ENCODE measurements around the gene MINAR1. TPM values are rescaled to one million over a fixed set of nuclear protein-coding genes. Genes with fewer than 3 reads are reported as not detected.
A peak's percentile ranks its signal among the peaks of the same experiment; 100 is the strongest.

The MINAR1 gene, protein sequence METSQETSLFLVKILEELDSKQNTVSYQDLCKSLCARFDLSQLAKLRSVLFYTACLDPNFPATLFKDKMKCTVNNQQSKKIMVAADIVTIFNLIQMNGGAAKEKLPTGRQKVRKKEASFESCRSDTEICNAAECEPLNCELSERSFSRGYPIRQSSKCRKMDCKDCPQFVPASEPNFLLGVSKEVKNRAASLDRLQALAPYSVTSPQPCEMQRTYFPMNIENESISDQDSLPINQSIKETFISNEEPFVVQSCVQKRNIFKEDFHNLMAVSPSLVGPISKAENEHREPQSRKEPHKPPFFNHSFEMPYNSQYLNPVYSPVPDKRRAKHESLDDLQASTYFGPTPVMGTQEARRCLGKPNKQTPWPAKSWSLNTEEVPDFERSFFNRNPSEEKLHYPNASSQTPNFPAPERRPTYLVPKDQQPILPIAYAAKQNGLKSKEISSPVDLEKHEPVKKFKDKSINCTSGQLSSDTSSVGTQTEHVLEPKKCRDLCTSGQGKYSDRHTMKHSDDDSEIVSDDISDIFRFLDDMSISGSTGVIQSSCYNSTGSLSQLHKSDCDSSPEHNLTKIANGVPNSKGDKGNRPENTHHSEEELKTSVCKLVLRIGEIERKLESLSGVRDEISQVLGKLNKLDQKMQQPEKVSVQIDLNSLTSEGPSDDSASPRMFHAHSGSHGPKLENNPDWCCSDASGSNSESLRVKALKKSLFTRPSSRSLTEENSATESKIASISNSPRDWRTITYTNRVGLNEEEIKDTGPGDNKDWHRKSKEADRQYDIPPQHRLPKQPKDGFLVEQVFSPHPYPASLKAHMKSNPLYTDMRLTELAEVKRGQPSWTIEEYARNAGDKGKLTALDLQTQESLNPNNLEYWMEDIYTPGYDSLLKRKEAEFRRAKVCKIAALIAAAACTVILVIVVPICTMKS
- polyA plus RNA-seq (0.07 to 0.13 TPM (median 0.10 TPM) in 3 replicates), polyA minus RNA-seq (0.07 to 0.46 TPM (median 0.13 TPM) in 3 replicates)
- 0.16 TPM for polyA plus RNA-seq (2011; ENCODE audit: low read depth)
- 0.04 and 0.06 TPM in 2 replicates for polyA plus RNA-seq (2011; cell fraction: cytosol; rRNA removed)
- 0.37 and 0.44 TPM in 2 replicates for polyA plus RNA-seq (2011; cell fraction: nucleus; rRNA removed)
- 0.10 and 0.56 TPM in 2 replicates for polyA plus RNA-seq (2012; ENCODE audit: low replicate concordance)
- not detected for polyA minus RNA-seq (2011; cell fraction: cytosol; rRNA and poly(A)+ RNA removed)
- 0.11 and 0.70 TPM in 2 replicates for polyA minus RNA-seq (2011; cell fraction: nucleus; rRNA and poly(A)+ RNA removed)

DNA sequence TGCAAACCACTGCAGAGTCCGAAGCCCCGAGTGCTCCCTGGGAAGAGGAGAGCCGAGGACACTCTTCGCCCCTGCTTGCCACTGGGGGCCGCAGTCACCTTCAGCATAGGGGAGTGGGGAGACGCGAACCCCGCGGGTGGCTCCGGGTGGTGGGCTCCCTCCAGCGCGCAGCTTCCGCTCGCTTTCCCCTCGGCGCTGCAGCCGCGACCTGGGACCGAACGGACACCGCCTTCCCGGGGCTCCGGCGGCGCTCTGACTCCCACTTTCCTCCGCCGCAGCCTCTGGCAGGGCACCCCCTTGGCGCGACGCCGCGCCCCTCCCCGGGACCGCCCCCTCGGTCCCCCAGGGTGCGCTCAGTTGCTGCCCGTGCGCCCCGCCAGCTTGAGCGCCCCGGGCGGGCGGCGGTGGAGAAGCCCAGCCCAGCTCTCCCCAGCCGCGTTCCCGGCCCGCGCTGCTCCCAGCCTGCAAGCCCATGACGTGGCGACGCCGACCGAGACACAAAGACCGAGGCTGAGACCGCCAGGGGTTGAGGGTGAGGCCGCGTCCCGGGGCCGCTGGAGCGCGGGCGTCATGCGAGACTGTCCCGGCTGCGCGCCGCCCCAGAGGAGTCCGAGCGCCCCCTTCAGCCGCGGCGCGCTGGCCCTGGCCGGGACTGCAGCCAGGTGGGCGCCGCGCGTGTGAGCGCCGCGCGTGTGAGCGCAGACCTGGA is at the start of gene MINAR1:
Gene MINAR1 (plus strand): TSS at position 701 of the 709 bp plus-strand sequence. CDS start 23,812 bp downstream, outside the sequence.
- H4K20me1 ChIP-seq (ENCODE audit: control insufficient read depth, extremely low read depth, insufficient read depth, low read length): no peaks in the 10 kb centered on the region
- peaks cover 6% of the 10 kb centered on the region for H3K4me1 ChIP-seq (ENCODE audit: control insufficient read depth, extremely low read depth, insufficient read depth, low read length)
- dilution Hi-C loops (cut with MboI; ENCODE audit: extremely low pct_ligation_motif_present, low sequenced_read_pairs): no loop called here
- peak within 1 kb of the TSS; percentile 75 for H3K4me2 ChIP-seq (ENCODE audit: control insufficient read depth, extremely low read depth, insufficient read depth, low read depth, low read length)
- TF ChIP-seq EZH2 (IDR thresholded peaks at IDR 0.05; ENCODE audit: low read length): peak; percentile 83
- TF ChIP-seq, protein P1, sequence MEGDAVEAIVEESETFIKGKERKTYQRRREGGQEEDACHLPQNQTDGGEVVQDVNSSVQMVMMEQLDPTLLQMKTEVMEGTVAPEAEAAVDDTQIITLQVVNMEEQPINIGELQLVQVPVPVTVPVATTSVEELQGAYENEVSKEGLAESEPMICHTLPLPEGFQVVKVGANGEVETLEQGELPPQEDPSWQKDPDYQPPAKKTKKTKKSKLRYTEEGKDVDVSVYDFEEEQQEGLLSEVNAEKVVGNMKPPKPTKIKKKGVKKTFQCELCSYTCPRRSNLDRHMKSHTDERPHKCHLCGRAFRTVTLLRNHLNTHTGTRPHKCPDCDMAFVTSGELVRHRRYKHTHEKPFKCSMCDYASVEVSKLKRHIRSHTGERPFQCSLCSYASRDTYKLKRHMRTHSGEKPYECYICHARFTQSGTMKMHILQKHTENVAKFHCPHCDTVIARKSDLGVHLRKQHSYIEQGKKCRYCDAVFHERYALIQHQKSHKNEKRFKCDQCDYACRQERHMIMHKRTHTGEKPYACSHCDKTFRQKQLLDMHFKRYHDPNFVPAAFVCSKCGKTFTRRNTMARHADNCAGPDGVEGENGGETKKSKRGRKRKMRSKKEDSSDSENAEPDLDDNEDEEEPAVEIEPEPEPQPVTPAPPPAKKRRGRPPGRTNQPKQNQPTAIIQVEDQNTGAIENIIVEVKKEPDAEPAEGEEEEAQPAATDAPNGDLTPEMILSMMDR (optimal IDR thresholded peaks at IDR 0.05 in 1 of 3, IDR thresholded peaks at IDR 0.05 in 1 of 3, conservative IDR thresholded peaks at IDR 0.05 in 1 of 3; ENCODE audit: extremely low read depth in 1 of 3, insufficient read depth in 2 of 3, low read length in 3 of 3): peak in 1 of 3 experiments; percentile 41
- no peak within 1 kb of the TSS for H3K9ac ChIP-seq (ENCODE audit: control insufficient read depth, extremely low read depth, insufficient read depth, low read length)
- no peak for DNase-seq (ENCODE audit: low read depth, low spot score)
- no peaks in the 10 kb centered on the region for H3K36me3 ChIP-seq (ENCODE audit: control insufficient read depth in 2 of 2, extremely low read depth in 1 of 2, insufficient read depth in 2 of 2, low read length in 2 of 2)
- no peaks in the 10 kb centered on the region for H3K79me2 ChIP-seq (ENCODE audit: control insufficient read depth, insufficient read depth, low read length)
- no peaks in the 10 kb centered on the region for H3K9me3 ChIP-seq (ENCODE audit: control insufficient read depth, low read depth, low read length)
- H3K4me3 ChIP-seq (ENCODE audit: control insufficient read depth in 2 of 3, extremely low read depth in 1 of 3, insufficient read depth in 2 of 3, low read depth in 1 of 3, low read length in 3 of 3): peak within 1 kb of the TSS; percentile 29 to 53 (median 46)
- peaks cover 61% of the 10 kb centered on the region for H3K27me3 ChIP-seq (ENCODE audit: control insufficient read depth, extremely low read depth, insufficient read depth, low read length)
- FAIRE-seq: no peak
- no peaks in the 10 kb centered on the region for H3K9me1 ChIP-seq (ENCODE audit: control insufficient read depth, extremely low read depth, insufficient read depth, low read length)
- H3K27ac ChIP-seq (ENCODE audit: control insufficient read depth, insufficient read depth, low read length): no peak within 1 kb of the TSS
- peak within 1 kb of the TSS; percentile 19 for H2AFZ ChIP-seq (ENCODE audit: control insufficient read depth, low read length)

DNA sequence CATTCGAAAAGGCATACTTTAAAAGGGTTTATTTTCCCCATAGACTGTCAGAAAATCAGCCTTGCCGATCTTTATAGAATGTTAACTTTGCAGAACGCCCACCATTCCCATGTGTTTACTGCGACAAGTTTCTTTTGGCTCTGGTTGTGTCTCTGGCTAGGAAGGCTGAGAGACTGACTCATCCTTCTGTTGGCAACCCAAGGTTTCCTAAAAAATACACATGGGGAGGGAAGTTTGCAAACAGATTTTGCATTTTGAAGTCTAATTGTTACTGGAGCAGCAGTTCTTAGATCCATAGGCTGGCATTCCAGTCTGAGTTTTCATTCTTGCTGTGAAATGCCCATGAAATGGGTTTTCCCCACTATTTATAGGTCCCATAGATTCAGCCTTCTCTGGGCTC is 37.9 kb upstream of the MINAR1 start:
- no peak overlapping the region for H2AFZ ChIP-seq (ENCODE audit: control insufficient read depth, low read length)
- no peak overlapping the region for H3K9ac ChIP-seq (ENCODE audit: control insufficient read depth, extremely low read depth, insufficient read depth, low read length)
- H3K79me2 ChIP-seq (ENCODE audit: control insufficient read depth, insufficient read depth, low read length): no peaks in the 10 kb centered on the region
- H3K27me3 ChIP-seq (ENCODE audit: control insufficient read depth, extremely low read depth, insufficient read depth, low read length): no peaks in the 10 kb centered on the region
- H3K4me2 ChIP-seq (ENCODE audit: control insufficient read depth, extremely low read depth, insufficient read depth, low read depth, low read length): no peak overlapping the region
- dilution Hi-C loops (cut with MboI; ENCODE audit: extremely low pct_ligation_motif_present, low sequenced_read_pairs): no loop called here
- H3K27ac ChIP-seq (ENCODE audit: control insufficient read depth, insufficient read depth, low read length): no peak overlapping the region
- H3K4me1 ChIP-seq (ENCODE audit: control insufficient read depth, extremely low read depth, insufficient read depth, low read length): no peaks in the 10 kb centered on the region
- no peak for DNase-seq (ENCODE audit: low read depth, low spot score)
- H3K4me3 ChIP-seq (ENCODE audit: control insufficient read depth in 2 of 3, extremely low read depth in 1 of 3, insufficient read depth in 2 of 3, low read depth in 1 of 3, low read length in 3 of 3): no peak overlapping the region
- no peaks in the 10 kb centered on the region for H3K9me1 ChIP-seq (ENCODE audit: control insufficient read depth, extremely low read depth, insufficient read depth, low read length)
- TF ChIP-seq, protein P1 (optimal IDR thresholded peaks at IDR 0.05 in 1 of 3, IDR thresholded peaks at IDR 0.05 in 1 of 3, conservative IDR thresholded peaks at IDR 0.05 in 1 of 3; ENCODE audit: extremely low read depth in 1 of 3, insufficient read depth in 2 of 3, low read length in 3 of 3): no peak
- TF ChIP-seq EZH2 (IDR thresholded peaks at IDR 0.05; ENCODE audit: low read length): no peak
- H3K36me3 ChIP-seq (ENCODE audit: control insufficient read depth in 2 of 2, extremely low read depth in 1 of 2, insufficient read depth in 2 of 2, low read length in 2 of 2): no peaks in the 10 kb centered on the region
- no peak for FAIRE-seq
- no peaks in the 10 kb centered on the region for H3K9me3 ChIP-seq (ENCODE audit: control insufficient read depth, low read depth, low read length)
- H4K20me1 ChIP-seq (ENCODE audit: control insufficient read depth, extremely low read depth, insufficient read depth, low read length): no peaks in the 10 kb centered on the region
